ENCODE results near the gene RGP1. TPM values are rescaled to one million over a fixed set of nuclear protein-coding genes. Genes with fewer than 3 reads are reported as not detected.

The RGP1 gene
- polyA plus RNA-seq, 1 of the 3 experiments (the other 2 are of a cell fraction), result 16.1 TPM

GRCh38 chr9:35797311-35798109, 48.4 kb downstream of the RGP1 start:
- ChIA-PET CTCF (interaction anchor here (0.8 to 2.9 kb wide), 5 partner anchors 9 to 106 kb away, joined by 3 to 14 read pairs (median 5); partner anchors contain the start of gene SPAG8), POLR2A (no interaction called here)
- no peak for DNase-seq
- H2AFZ ChIP-seq (ENCODE audit: low read depth), result no peak overlapping the region
- H4K20me1 ChIP-seq (ENCODE audit: insufficient read depth), result no peaks in the 10 kb centered on the region
- no peaks in the 10 kb centered on the region for H3K79me2 ChIP-seq (ENCODE audit: insufficient read depth)
- TF ChIP-seq MAX (IDR thresholded peaks at IDR 0.05; ENCODE audit: low read depth) (no peak), POLR2AphosphoS5 (IDR thresholded peaks at IDR 0.05; ENCODE audit: low read depth, low read length) (no peak), TCF12 (IDR thresholded peaks at IDR 0.05) (no peak), SMC3 (IDR thresholded peaks at IDR 0.05; ENCODE audit: low read depth, low read length) (no peak), PBX3 (IDR thresholded peaks at IDR 0.05) (no peak), ELF1 (IDR thresholded peaks at IDR 0.05) (no peak), GATA2 (CRISPR knock-in tag; IDR thresholded peaks at IDR 0.05) (no peak)
- TF ChIP-seq, protein P1, sequence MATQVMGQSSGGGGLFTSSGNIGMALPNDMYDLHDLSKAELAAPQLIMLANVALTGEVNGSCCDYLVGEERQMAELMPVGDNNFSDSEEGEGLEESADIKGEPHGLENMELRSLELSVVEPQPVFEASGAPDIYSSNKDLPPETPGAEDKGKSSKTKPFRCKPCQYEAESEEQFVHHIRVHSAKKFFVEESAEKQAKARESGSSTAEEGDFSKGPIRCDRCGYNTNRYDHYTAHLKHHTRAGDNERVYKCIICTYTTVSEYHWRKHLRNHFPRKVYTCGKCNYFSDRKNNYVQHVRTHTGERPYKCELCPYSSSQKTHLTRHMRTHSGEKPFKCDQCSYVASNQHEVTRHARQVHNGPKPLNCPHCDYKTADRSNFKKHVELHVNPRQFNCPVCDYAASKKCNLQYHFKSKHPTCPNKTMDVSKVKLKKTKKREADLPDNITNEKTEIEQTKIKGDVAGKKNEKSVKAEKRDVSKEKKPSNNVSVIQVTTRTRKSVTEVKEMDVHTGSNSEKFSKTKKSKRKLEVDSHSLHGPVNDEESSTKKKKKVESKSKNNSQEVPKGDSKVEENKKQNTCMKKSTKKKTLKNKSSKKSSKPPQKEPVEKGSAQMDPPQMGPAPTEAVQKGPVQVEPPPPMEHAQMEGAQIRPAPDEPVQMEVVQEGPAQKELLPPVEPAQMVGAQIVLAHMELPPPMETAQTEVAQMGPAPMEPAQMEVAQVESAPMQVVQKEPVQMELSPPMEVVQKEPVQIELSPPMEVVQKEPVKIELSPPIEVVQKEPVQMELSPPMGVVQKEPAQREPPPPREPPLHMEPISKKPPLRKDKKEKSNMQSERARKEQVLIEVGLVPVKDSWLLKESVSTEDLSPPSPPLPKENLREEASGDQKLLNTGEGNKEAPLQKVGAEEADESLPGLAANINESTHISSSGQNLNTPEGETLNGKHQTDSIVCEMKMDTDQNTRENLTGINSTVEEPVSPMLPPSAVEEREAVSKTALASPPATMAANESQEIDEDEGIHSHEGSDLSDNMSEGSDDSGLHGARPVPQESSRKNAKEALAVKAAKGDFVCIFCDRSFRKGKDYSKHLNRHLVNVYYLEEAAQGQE (IDR thresholded peaks at IDR 0.05; ENCODE audit: low read depth, low read length), result no peak
- TF ChIP-seq, protein P2, sequence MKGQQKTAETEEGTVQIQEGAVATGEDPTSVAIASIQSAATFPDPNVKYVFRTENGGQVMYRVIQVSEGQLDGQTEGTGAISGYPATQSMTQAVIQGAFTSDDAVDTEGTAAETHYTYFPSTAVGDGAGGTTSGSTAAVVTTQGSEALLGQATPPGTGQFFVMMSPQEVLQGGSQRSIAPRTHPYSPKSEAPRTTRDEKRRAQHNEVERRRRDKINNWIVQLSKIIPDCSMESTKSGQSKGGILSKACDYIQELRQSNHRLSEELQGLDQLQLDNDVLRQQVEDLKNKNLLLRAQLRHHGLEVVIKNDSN (IDR thresholded peaks at IDR 0.05; ENCODE audit: borderline replicate concordance, low read depth), result no peak
- TF ChIP-seq, protein P3, sequence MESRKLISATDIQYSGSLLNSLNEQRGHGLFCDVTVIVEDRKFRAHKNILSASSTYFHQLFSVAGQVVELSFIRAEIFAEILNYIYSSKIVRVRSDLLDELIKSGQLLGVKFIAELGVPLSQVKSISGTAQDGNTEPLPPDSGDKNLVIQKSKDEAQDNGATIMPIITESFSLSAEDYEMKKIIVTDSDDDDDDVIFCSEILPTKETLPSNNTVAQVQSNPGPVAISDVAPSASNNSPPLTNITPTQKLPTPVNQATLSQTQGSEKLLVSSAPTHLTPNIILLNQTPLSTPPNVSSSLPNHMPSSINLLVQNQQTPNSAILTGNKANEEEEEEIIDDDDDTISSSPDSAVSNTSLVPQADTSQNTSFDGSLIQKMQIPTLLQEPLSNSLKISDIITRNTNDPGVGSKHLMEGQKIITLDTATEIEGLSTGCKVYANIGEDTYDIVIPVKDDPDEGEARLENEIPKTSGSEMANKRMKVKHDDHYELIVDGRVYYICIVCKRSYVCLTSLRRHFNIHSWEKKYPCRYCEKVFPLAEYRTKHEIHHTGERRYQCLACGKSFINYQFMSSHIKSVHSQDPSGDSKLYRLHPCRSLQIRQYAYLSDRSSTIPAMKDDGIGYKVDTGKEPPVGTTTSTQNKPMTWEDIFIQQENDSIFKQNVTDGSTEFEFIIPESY (IDR thresholded peaks at IDR 0.05; ENCODE audit: borderline replicate concordance, low read depth), result no peak
- H3F3A ChIP-seq (replicated peaks; ENCODE audit: insufficient read depth), result peaks cover 9% of the 10 kb centered on the region
- H3K4me3 ChIP-seq (ENCODE audit: low read depth in 2 of 2, low read length in 1 of 2), result no peak overlapping the region
- peaks cover 0 to 19% of the 10 kb centered on the region in 2 experiments for H3K36me3 ChIP-seq (replicated peaks in 1 of 2; ENCODE audit: control insufficient read depth in 1 of 2, insufficient read depth in 2 of 2, low read length in 1 of 2)
- H3K9me2 ChIP-seq, result no peaks in the 10 kb centered on the region
- no peaks in the 10 kb centered on the region for H3K9me3 ChIP-seq
- no peak overlapping the region for H3K27ac ChIP-seq (ENCODE audit: low read depth in 2 of 2, low read length in 1 of 2)
- 95% methylated on average over 5 of the region's 6 CpGs for WGBS (ENCODE audit: low lambda C conversion rate)
- H3K9ac ChIP-seq, result no peak overlapping the region
- no peak overlapping the region for H3K4me2 ChIP-seq
- H3K4me1 ChIP-seq (ENCODE audit: control insufficient read depth in 1 of 2, insufficient read depth in 2 of 2, low read depth in 1 of 2, low read length in 1 of 2), result peaks cover 0 to 19% of the 10 kb centered on the region in 2 experiments; a peak in 2 of 4 replicates
- H3K27me3 ChIP-seq (ENCODE audit: insufficient read depth), result no peaks in the 10 kb centered on the region
